Activated CD4-positive, alpha-beta T cell treated with anti-CD3 and anti-CD28 coated beads, Interleukin-2, amount 50 U/mL, for 24 hours (primary cell): ENCODE measurements around the gene RAB26.

ENCODE experiments used
- DNase-seq, 2 donors: peaks; one replicate each; pipeline ENCODE4 v3.0.0-alpha.2; 2020; ENCODE audit warnings: low read depth in 1 of 2, low spot score in 1 of 2

The RAB26 gene

GRCh38 chr16:2159175-2159838 is 10.9 kb downstream of the RAB26 start:
- no peak for DNase-seq

- no peak for DNase-seq
Observed at GRCh38 chr16:2160915-2161551, 12.6 kb downstream of the RAB26 start.

- DNase-seq: no peak
Observed at GRCh38 chr16:2161911-2162310, 13.5 kb downstream of the RAB26 start.

- no peak for DNase-seq
Observed at GRCh38 chr16:2162676-2163118, 14.3 kb downstream of the RAB26 start.

GRCh38 chr16:2163211-2163881 is 14.9 kb downstream of the RAB26 start:
- DNase-seq: no peak

- no peak for DNase-seq
Observed at GRCh38 chr16:2165861-2166260, 17.4 kb downstream of the RAB26 start.

- no peak for DNase-seq
Observed at GRCh38 chr16:2166263-2167067, 18.0 kb downstream of the RAB26 start.

- DNase-seq: no peak
Observed at GRCh38 chr16:2167068-2167638, 18.7 kb downstream of the RAB26 start.

- DNase-seq: no peak
Observed at GRCh38 chr16:2170080-2170479, 21.7 kb downstream of the RAB26 start.

- DNase-seq: no peak
Observed at GRCh38 chr16:2170587-2171435, 22.4 kb downstream of the RAB26 start.

GRCh38 chr16:2171601-2172178 is 23.3 kb downstream of the RAB26 start:
- no peak for DNase-seq

GRCh38 chr16:2172688-2173335 is 24.4 kb downstream of the RAB26 start:
- no peak for DNase-seq

- no peak for DNase-seq
Observed at GRCh38 chr16:2173366-2173765, 24.9 kb downstream of the RAB26 start.

- no peak for DNase-seq
Observed at GRCh38 chr16:2173916-2174315, 25.5 kb downstream of the RAB26 start.

GRCh38 chr16:2174396-2175131 is 26.1 kb downstream of the RAB26 start:
- DNase-seq: no peak

- no peak for DNase-seq
Observed at GRCh38 chr16:2175454-2175853, 27.0 kb downstream of the RAB26 start.

- no peak for DNase-seq
Observed at GRCh38 chr16:2176047-2176446, 27.6 kb downstream of the RAB26 start.

GRCh38 chr16:2177101-2177500 is 28.7 kb downstream of the RAB26 start:
- no peak for DNase-seq

- no peak for DNase-seq
Observed at GRCh38 chr16:2177561-2177960, 29.1 kb downstream of the RAB26 start.
